ENCODE data around the gene XCL2. TPM values are rescaled to one million over a fixed set of nuclear protein-coding genes. Genes with fewer than 3 reads are reported as not detected.

The XCL2 gene
- total RNA-seq, 2 experiments from 2014 or later: 0.75 to 1.1 TPM

DNA sequence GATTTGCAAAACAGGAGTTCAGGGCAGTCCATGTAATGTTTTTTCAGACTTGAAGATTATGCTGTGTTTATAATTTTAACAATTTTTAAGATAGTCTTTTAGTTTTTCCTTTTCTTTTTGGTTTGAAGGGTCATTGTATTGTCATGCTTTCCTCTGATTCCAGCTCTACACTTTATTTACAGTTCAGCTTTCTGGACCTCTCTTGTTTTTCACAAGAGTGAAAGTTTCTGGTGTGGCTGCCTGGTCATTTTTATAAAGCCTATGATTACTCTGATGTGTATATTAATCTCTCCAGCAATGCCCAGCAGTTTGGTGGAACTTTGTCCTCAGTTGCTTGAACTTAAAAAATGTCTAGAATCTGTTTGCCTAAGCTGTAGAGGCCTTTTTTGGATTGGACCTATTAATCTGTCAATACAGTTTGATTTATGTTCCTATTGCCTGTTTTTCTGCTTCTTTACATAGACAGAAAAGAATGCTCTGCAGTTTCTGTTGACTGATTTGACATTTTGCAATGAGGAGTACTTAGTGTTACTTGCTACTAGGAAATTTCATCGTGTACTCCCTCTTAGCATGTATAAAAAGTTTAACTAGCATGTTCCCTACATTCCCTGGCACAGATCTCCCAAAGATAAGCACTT is 52.2 kb downstream of the XCL2 start:
- Mint-ChIP-seq H3K9me3 (no peaks in the 10 kb centered on the region), H3K36me3 (no peaks in the 10 kb centered on the region), H3K27ac (no peak overlapping the region), H3K4me3 (no peak overlapping the region), H3K4me1 (ENCODE audit: low read depth) (peaks cover 5% of the 10 kb centered on the region), H3K27me3 (no peaks in the 10 kb centered on the region)
- intact Hi-C loops (cut with micrococcal nuclease): no loop called here
- no peak for DNase-seq
- POLR2A ChIA-PET: no interaction called here
- CTCF ChIA-PET: interaction anchor here (0.8 kb wide), 1 partner anchor 52 kb away, joined by 3 read pairs; no protein-coding TSS in a partner anchor

Other genes with a start within 250 kb of the XCL2 start
- 1 to 10 TPM in 1 of 2 experiments, under 1 TPM in 1; 0.97 to 1.2 TPM for gene XCL1, start 32.6 kb upstream of the XCL2 start, total RNA-seq
- not detected for gene DPT, start 185.2 kb upstream of the XCL2 start, total RNA-seq

All from activated CD4-positive, alpha-beta memory T cell treated with anti-CD3 and anti-CD28 coated beads for 36 hours (primary cell).